GM21737 (cell line): ENCODE results near the gene MAPK6.

Experiments
- ATAC-seq: cut with Tn5 transposase; IDR thresholded peaks from one replicate; pipeline ENCODE4 v1.9.1; 2021; ENCODE audit warnings: mild to moderate bottlenecking, moderate library complexity; ENCODE audit not compliant: unreplicated experiment

Gene MAPK6

GRCh38 chr15:52100807-52101442 lies 81.9 kb downstream of the MAPK6 start:
- no peak for ATAC-seq

GRCh38 chr15:52101542-52102323 lies 82.7 kb downstream of the MAPK6 start:
- ATAC-seq, result no peak

DNA sequence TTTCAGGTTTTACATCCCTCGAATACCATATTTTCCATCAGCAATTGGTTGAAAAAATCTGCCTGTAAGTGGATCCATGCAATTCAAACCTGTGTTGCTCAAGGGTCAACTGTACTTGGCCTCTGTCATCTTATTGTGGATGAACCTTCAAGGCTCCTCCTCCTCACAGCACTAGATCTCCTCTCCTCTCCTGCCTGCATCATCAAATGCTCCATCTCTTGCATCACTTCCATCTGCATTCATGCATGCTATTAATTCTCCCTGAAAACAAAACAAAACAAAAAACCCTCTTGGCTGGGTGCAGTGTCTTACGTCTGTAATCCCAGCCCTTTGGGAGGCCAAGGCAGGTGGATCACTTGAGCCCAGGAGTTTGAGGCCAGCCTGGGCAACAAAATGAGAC lies 83.4 kb downstream of the MAPK6 start:
- ATAC-seq, result no peak

DNA sequence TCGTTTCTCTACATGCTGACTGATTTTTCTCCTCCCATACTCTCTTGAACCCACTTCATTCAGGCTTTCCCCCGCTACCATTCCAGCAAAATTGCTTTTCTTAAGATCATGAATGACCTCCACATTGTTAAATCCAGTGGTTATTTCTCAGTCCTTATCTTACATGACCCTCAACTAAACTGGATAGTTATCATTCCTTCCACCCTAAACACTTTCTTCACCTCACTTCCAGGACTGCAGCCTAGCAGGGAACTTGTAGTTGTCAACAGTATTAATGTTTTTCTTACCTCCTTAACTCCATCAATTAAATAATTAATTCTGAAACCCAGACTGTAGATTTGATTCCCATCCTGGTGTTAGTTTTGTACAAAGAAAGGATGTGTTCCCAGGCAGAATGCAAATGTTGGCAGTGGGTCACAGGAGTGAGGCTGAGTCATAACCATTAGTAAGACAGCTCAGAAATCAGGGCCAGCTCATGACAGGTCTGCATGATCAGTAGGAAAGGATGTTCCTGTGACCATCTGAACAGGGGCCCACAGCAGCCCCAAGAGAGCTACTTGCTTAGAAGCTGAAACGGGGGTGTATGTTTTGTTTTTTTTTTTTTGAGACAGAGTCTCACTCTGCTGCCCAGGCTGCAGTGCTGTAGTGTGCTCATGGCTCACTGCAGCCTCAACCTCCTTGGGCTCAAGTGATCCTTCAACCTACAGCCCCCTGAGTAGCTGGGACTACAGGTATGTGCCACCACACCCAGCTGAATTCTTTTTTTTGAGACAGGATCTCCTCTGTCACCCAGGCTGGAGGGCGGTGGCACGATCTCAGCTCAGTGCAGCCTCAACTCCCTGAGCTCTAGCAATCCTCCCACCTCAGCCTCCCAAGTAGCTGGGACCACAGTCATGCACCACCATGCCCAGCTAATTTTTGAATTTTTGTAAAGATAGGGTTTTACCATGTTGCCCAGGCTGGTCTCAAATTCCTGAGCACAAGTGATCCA lies 84.5 kb downstream of the MAPK6 start:
- ATAC-seq, result peak; percentile 78

GRCh38 chr15:52104532-52105004 lies 85.5 kb downstream of the MAPK6 start:
- peak; percentile 41 for ATAC-seq

- no peak for ATAC-seq
These were observed 86.8 kb downstream of the MAPK6 start for GRCh38 chr15:52105846-52106245.

DNA sequence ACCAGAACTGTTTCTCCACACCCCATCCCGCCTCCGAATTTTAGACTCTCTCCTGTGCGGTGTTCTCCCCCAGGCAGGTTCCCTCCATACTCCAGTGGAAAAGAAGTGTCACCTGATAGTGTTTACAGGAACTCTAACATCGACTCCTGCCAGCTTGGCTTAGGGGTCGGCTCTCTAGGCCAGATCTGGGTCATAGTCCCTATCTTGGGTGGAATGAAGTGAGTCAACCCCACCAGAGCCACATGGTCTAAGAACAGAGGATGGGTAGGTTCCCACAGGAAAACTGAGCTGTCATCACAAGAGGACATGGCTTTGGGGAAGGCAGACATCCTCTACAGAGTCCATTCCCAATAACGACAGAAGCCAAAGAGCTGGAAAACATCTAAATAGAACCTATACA lies 87.6 kb downstream of the MAPK6 start:
- no peak for ATAC-seq

- no peak for ATAC-seq
These were observed 88.2 kb downstream of the MAPK6 start for GRCh38 chr15:52107238-52107637.

- ATAC-seq, result peak; percentile 52
These were observed 90.8 kb downstream of the MAPK6 start for GRCh38 chr15:52109559-52110451.

GRCh38 chr15:52111517-52112202 lies 92.6 kb downstream of the MAPK6 start:
- no peak for ATAC-seq

GRCh38 chr15:52112203-52112750 lies 93.3 kb downstream of the MAPK6 start:
- no peak for ATAC-seq

GRCh38 chr15:52113235-52113634 lies 94.2 kb downstream of the MAPK6 start:
- ATAC-seq, result no peak

GRCh38 chr15:52113708-52114107 lies 94.7 kb downstream of the MAPK6 start:
- no peak for ATAC-seq

GRCh38 chr15:52114261-52115055 lies 95.4 kb downstream of the MAPK6 start:
- ATAC-seq, result no peak

GRCh38 chr15:52115598-52116427 lies 96.8 kb downstream of the MAPK6 start:
- ATAC-seq, result no peak
